Sigmoid colon (tissue), 7 donors: Measurements from ENCODE around the gene RGR. TPM values are rescaled to one million over a fixed set of nuclear protein-coding genes. Genes with fewer than 3 reads are reported as not detected.

Experiments
- DNase-seq: peaks from one replicate; pipeline ENCODE4 v3.0.0-alpha.2; 2019
- H3K27ac ChIP-seq, 4 donors: fragments of 200-600 bp; sonication (generic); one replicate each; pipeline ENCODE4 v1.5.1; 2016 to 2019; ENCODE audit warnings: mild to moderate bottlenecking in 1 of 4
- H3K27me3 ChIP-seq, 3 donors: fragments of 200-600 bp; sonication (generic); one replicate each; pipeline ENCODE4 v1.5.1; 2019; ENCODE audit warnings: mild to moderate bottlenecking in 1 of 3
- H3K36me3 ChIP-seq, 4 donors: fragments of 200-600 bp; sonication (generic); one replicate each; pipeline ENCODE4 v1.5.1; 2016 to 2019
- H3K4me1 ChIP-seq, 4 donors: fragments of 200-600 bp; sonication (generic); one replicate each; pipeline ENCODE4 v1.5.1; 2017 to 2019
- H3K4me3 ChIP-seq, 4 donors: fragments of 200-600 bp; sonication (generic); one replicate each; pipeline ENCODE4 v1.5.1; 2017 to 2019; ENCODE audit warnings: mild to moderate bottlenecking in 2 of 4, moderate library complexity in 1 of 4
- H3K9me3 ChIP-seq, 4 donors: fragments of 200-600 bp in 3 of 4; sonication (generic) in 3 of 4; one replicate each; pipeline versions ENCODE4 v1.5.1 to v1.6.1; 2013 to 2019
- CTCF ChIP-seq, 4 experiments: fragments of 450-650 bp in 3 of 4; fragments of 200-600 bp in 1 of 4; IDR thresholded peaks; one replicate each; pipeline ENCODE4 v1.5.1; 2016 to 2019; ENCODE audit warnings: antibody characterized with exemption in 4 of 4, mild to moderate bottlenecking in 3 of 4, moderate library complexity in 2 of 4
- EP300 ChIP-seq, 4 donors: sonication (generic); formaldehyde crosslinking; IDR thresholded peaks; one replicate each; pipeline ENCODE4 v1.6.1; 2017; ENCODE audit warnings: antibody characterized with exemption in 4 of 4
- POLR2A ChIP-seq, 2 donors: fragments of 450-650 bp; IDR thresholded peaks; one replicate each; pipeline ENCODE4 v1.6.1; 2016; ENCODE audit warnings: antibody characterized with exemption in 2 of 2, mild to moderate bottlenecking in 2 of 2, moderate library complexity in 2 of 2
- POLR2AphosphoS5 ChIP-seq, 4 donors: sonication (generic); formaldehyde crosslinking; IDR thresholded peaks; one replicate each; pipeline ENCODE4 v1.6.1; 2017; ENCODE audit warnings: antibody characterized with exemption in 4 of 4
- WGBS, 2 donors: extraction: QIAGEN DNeasy Blood & Tissue Kit; methylation state at CpG; one replicate each; pipeline ENCODE4 v1.1.7; 2013; 5-methylcytosine and 5-hydroxymethylcytosine counted together
- intact Hi-C: fragments of 100-400 bp; cut with DNase I; formaldehyde crosslinking; loops from one replicate; pipeline ENCODE4 v1.15.1; 2023
- polyA plus RNA-seq, 3 donors: library from polyadenylated mRNA; stranded (reverse); fragments of 200-250 nt; gene quantifications; one replicate each; pipeline ENCODE4 v1.2.3, GENCODE V29; 2013
- total RNA-seq, 4 donors: library from RNA; depleted of rRNA; stranded (reverse); fragments of >200 nt; gene quantifications; one replicate each; pipeline ENCODE4 v1.1.0, GENCODE V29; 2016
- donor health status: healthy with polysubstance abuse.
- donor health status: Bipolar disorder and iron deficiency.
- donor health status: healthy.

The RGR gene
- total and polyA plus RNA-seq, 7 donors = 0.82 to 3.6 (median 1.4) TPM; not detected in 4

GRCh38 chr10:84294766-84295447 is 50.1 kb downstream of the RGR start:
- 96 to 98% methylated on average over 1 of the region's 1 CpG for WGBS, 2 donors

GRCh38 chr10:84296091-84296981 is 51.5 kb downstream of the RGR start:
- Histone ChIP-seq H3K9me3 (no peaks in the 10 kb centered on the region), H3K27ac (no peak overlapping the region), H3K4me1 (no peaks in the 10 kb centered on the region), H3K4me3 (no peak overlapping the region), H3K36me3 (no peaks in the 10 kb centered on the region), H3K27me3 (peaks cover 0 to 4% (median 0%) of the 10 kb centered on the region in 3 donors)
- no peak for TF ChIP-seq POLR2AphosphoS5 (IDR thresholded peaks at IDR 0.05)
- TF ChIP-seq EP300 (IDR thresholded peaks at IDR 0.05) = no peak
- TF ChIP-seq POLR2A (IDR thresholded peaks at IDR 0.05) = no peak
- TF ChIP-seq CTCF (IDR thresholded peaks at IDR 0.05) = no peak
- intact Hi-C loops = no loop called here
- 80 to 87% methylated on average over 10 of the region's 10 CpGs for WGBS, 2 donors
- no peak for DNase-seq

More at GRCh38 chr10:84294766-84295447, 50.1 kb downstream of the RGR start:
- Histone ChIP-seq H3K4me3 (no peak overlapping the region), H3K36me3 (no peaks in the 10 kb centered on the region), H3K9me3 (no peaks in the 10 kb centered on the region), H3K4me1 (no peaks in the 10 kb centered on the region), H3K27me3 (peaks cover 0 to 4% (median 0%) of the 10 kb centered on the region in 3 donors), H3K27ac (no peak overlapping the region)
- intact Hi-C loops = no loop called here
- TF ChIP-seq POLR2A (IDR thresholded peaks at IDR 0.05) (no peak), EP300 (IDR thresholded peaks at IDR 0.05) (no peak), CTCF (IDR thresholded peaks at IDR 0.05) (no peak), POLR2AphosphoS5 (IDR thresholded peaks at IDR 0.05) (no peak)
- no peak for DNase-seq

GRCh38 chr10:84298057-84298456 is 53.2 kb downstream of the RGR start:
- Histone ChIP-seq H3K9me3 (no peaks in the 10 kb centered on the region), H3K36me3 (no peaks in the 10 kb centered on the region), H3K4me3 (no peak overlapping the region), H3K27ac (no peak overlapping the region), H3K4me1 (no peaks in the 10 kb centered on the region), H3K27me3 (peaks cover 0 to 7% (median 0%) of the 10 kb centered on the region in 3 donors)
- WGBS, 2 donors = 81 to 85% methylated on average over 3 of the region's 3 CpGs
- intact Hi-C loops = no loop called here
- DNase-seq = no peak
- no peak for TF ChIP-seq POLR2A (IDR thresholded peaks at IDR 0.05)

GRCh38 chr10:84302223-84302622 is 57.4 kb downstream of the RGR start:
- H3K9me3 ChIP-seq = no peaks in the 10 kb centered on the region
- H3K27ac ChIP-seq = no peak overlapping the region
- H3K4me1 ChIP-seq = no peaks in the 10 kb centered on the region
- H3K36me3 ChIP-seq = no peaks in the 10 kb centered on the region
- TF ChIP-seq EP300 (IDR thresholded peaks at IDR 0.05) (no peak), CTCF (IDR thresholded peaks at IDR 0.05) (no peak), POLR2A (IDR thresholded peaks at IDR 0.05) (no peak), POLR2AphosphoS5 (IDR thresholded peaks at IDR 0.05) (no peak)
- WGBS, 2 donors = 75 to 88% methylated on average over 2 of the region's 2 CpGs
- DNase-seq = no peak
- peaks cover 0 to 7% (median 0%) of the 10 kb centered on the region in 3 donors for H3K27me3 ChIP-seq
- H3K4me3 ChIP-seq = no peak overlapping the region
- intact Hi-C loops = no loop called here

- Histone ChIP-seq H3K4me1 (no peaks in the 10 kb centered on the region), H3K27ac (no peak overlapping the region), H3K4me3 (no peak overlapping the region), H3K27me3 (peaks cover 0 to 4% (median 0%) of the 10 kb centered on the region in 3 donors), H3K36me3 (no peaks in the 10 kb centered on the region), H3K9me3 (no peaks in the 10 kb centered on the region)
- no peak for TF ChIP-seq POLR2A (IDR thresholded peaks at IDR 0.05)
- no peak for TF ChIP-seq CTCF (IDR thresholded peaks at IDR 0.05)
- TF ChIP-seq POLR2AphosphoS5 (IDR thresholded peaks at IDR 0.05) = no peak
- intact Hi-C loops = no loop called here
- DNase-seq = no peak
- 73 to 78% methylated on average over 4 of the region's 4 CpGs for WGBS, 2 donors
Measured at GRCh38 chr10:84306751-84307384, 62.0 kb downstream of the RGR start.
